K562 (cell line): ENCODE results near the gene KIF14. TPM values are rescaled to one million over a fixed set of nuclear protein-coding genes. Genes with fewer than 3 reads are reported as not detected.
A peak's percentile ranks its signal among the peaks of the same experiment; 100 is the strongest.

Experiments
- BCLAF1 ChIP-seq, 2 experiments: fragments of 450-650 bp in 1 of 2; IDR thresholded peaks; 2 replicates each; pipeline ENCODE4 v1.6.1; 2011 to 2017; ENCODE audit warnings: low read depth in 2 of 2, antibody characterized with exemption in 1 of 2, borderline replicate concordance in 1 of 2, low read length in 1 of 2, mild to moderate bottlenecking in 1 of 2, mixed read lengths in 1 of 2; ENCODE audit not compliant: control insufficient read depth in 1 of 2
- FOXJ2 ChIP-seq: fragments of 200-800 bp; sonication (Bioruptor generic); IDR thresholded peaks from 2 replicates; pipeline ENCODE4 v1.6.1; 2016; ENCODE audit warnings: missing genetic modification characterization, missing compliant biosample characterization
- HMG20B ChIP-seq: fragments of 250-450 bp; sonication (Bioruptor Pico); IDR thresholded peaks from 2 replicates; pipeline ENCODE4 v1.5.0; 2021; ENCODE audit warnings: mild to moderate bottlenecking
- MAZ ChIP-seq, 2 experiments: fragments of 450-650 bp in 1 of 2; sonication (generic) in 1 of 2; formaldehyde crosslinking; IDR thresholded peaks in 1 of 2; conservative IDR thresholded peaks in 1 of 2; 2 replicates each; pipeline versions ENCODE4 v1.4.0 to v1.5.0; 2020; ENCODE audit warnings: mild to moderate bottlenecking in 1 of 2, missing genetic modification reagents in 1 of 2
- MEF2A ChIP-seq: IDR thresholded peaks from 2 replicates; pipeline ENCODE4 v1.6.1; 2011; ENCODE audit warnings: low read depth, mild to moderate bottlenecking, low read length, moderate library complexity; ENCODE audit not compliant: control insufficient read depth
- MYBL2 ChIP-seq, 2 experiments: fragments of 450-650 bp in 1 of 2; sonication (generic) in 1 of 2; formaldehyde crosslinking in 1 of 2; IDR thresholded peaks; 2 replicates each; pipeline versions ENCODE4 v1.6.1 to v1.8.1; 2017 to 2022; ENCODE audit warnings: borderline replicate concordance in 1 of 2, inconsistent platforms in 1 of 2, low read depth in 1 of 2, mild to moderate bottlenecking in 1 of 2, missing genetic modification reagents in 1 of 2, moderate library complexity in 1 of 2
- NFIX ChIP-seq: fragments of 250-450 bp; sonication (Bioruptor Pico); IDR thresholded peaks from 2 replicates; pipeline ENCODE4 v1.4.0; 2020; ENCODE audit warnings: low read depth, mild to moderate bottlenecking, moderate library complexity
- POU5F1 ChIP-seq: fragments of 150-350 bp; IDR thresholded peaks from 2 replicates; pipeline ENCODE4 v1.6.1; 2014; ENCODE audit warnings: borderline replicate concordance, low read length, low read depth, mild to moderate bottlenecking; ENCODE audit not compliant: partially characterized antibody
- RREB1 ChIP-seq: fragments of 250-450 bp; sonication (Bioruptor Pico); IDR thresholded peaks from 2 replicates; pipeline ENCODE4 v1.4.0; 2020
- SOX6 ChIP-seq: fragments of 450-650 bp; IDR thresholded peaks from 2 replicates; pipeline ENCODE4 v1.6.1; 2014; ENCODE audit warnings: mild to moderate bottlenecking
- ZNF592 ChIP-seq: fragments of 450-650 bp; IDR thresholded peaks from 2 replicates; pipeline ENCODE4 v1.6.1; 2017; ENCODE audit warnings: antibody characterized with exemption, mild to moderate bottlenecking
- polyA plus RNA-seq, 8 experiments: library from polyadenylated mRNA; depleted of rRNA in 4 of 8; stranded (reverse) in 5 of 8; unstranded in 3 of 8; fragments of >200 nt; fragmentation: Nextera tagmentation in 2 of 8; fragmentation: Illumina TruSeq in 1 of 8; extraction: Ambion mirVana in 2 of 8; extraction: Trizol in 1 of 8; gene quantifications; 2 replicates each; pipeline versions ENCODE4 v1.2.1 to v1.2.3, GENCODE V29; 2011 to 2014; ENCODE audit warnings: inconsistent platforms in 1 of 8, missing spikeins in 1 of 8
- total RNA-seq, 7 experiments: library from RNA; depleted of rRNA in 6 of 7; stranded (reverse); fragments of >200 nt in 6 of 7; fragmentation: Illumina TruSeq in 2 of 7; extraction: Trizol in 2 of 7; gene quantifications; 2 replicates each; pipeline versions ENCODE4 v1.2.1 to v1.2.3, GENCODE V29; 2011 to 2021; ENCODE audit warnings: low replicate concordance in 1 of 7

Gene KIF14
- total and polyA plus RNA-seq, 9 of the 15 experiments (the other 6 are each of a cell fraction or from before 2014, with no cell fraction given) = 11.5 to 47.4 (median 29.0) TPM

GRCh38 chr1:200640963-200641401, 20.4 kb upstream of the KIF14 start (continued):
- TF ChIP-seq HMG20B (CRISPR knock-in tag) (no peak), POU5F1 (no peak), MEF2A (0 out of 2 replicates have a peak, but pooled peaks have one; percentile 22), MYBL2 (IDR thresholded peaks at IDR 0.05; ENCODE audit: low read depth) (no peak), MYBL2 (CRISPR knock-in tag; IDR thresholded peaks at IDR 0.05; ENCODE audit: borderline replicate concordance) (no peak), FOXJ2 (tag) (no peak), RREB1 (CRISPR knock-in tag) (no peak), ZNF592 (peak; percentile 92), SOX6 (peak; percentile 58; the same call in 1 of the 2 replicates), MAZ (CRISPR knock-in tag; conservative IDR thresholded peaks at IDR 0.05 in 1 of 2, IDR thresholded peaks at IDR 0.05 in 1 of 2) (no peak), NFIX (no peak), BCLAF1 (IDR thresholded peaks at IDR 0.05; ENCODE audit: borderline replicate concordance in 1 of 2, control insufficient read depth in 1 of 2, low read depth in 2 of 2, low read length in 1 of 2) (0 out of 4 replicates have a peak, but pooled peaks of 1 of the 2 experiments have one; percentile 78)
